ENCODE data around the gene VPS29.

DNA sequence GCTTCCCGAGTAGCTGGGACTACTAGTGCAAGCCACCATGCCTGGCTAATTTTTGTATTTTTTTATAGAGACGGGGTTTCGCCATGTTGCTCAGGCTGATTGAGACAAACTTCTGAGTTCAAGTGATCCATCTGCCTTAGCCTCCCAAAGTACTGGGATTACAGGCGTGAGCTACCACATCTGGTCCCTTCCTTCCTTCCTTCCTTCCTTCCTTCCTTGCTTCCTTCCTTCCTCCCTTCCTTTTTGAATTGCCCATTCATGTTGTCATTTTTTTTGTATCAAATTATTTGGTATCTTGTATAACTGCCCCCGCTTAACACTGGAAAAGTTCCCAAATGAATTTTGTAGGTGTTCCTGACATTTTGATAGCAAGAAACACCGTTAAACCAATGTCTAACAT is 11.9 kb upstream of the VPS29 start:
- TF ChIP-seq, protein P1, sequence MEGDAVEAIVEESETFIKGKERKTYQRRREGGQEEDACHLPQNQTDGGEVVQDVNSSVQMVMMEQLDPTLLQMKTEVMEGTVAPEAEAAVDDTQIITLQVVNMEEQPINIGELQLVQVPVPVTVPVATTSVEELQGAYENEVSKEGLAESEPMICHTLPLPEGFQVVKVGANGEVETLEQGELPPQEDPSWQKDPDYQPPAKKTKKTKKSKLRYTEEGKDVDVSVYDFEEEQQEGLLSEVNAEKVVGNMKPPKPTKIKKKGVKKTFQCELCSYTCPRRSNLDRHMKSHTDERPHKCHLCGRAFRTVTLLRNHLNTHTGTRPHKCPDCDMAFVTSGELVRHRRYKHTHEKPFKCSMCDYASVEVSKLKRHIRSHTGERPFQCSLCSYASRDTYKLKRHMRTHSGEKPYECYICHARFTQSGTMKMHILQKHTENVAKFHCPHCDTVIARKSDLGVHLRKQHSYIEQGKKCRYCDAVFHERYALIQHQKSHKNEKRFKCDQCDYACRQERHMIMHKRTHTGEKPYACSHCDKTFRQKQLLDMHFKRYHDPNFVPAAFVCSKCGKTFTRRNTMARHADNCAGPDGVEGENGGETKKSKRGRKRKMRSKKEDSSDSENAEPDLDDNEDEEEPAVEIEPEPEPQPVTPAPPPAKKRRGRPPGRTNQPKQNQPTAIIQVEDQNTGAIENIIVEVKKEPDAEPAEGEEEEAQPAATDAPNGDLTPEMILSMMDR (conservative IDR thresholded peaks at IDR 0.05; ENCODE audit: low read length): no peak
- no peak for TF ChIP-seq EZH2phosphoT487 (IDR thresholded peaks at IDR 0.05; ENCODE audit: borderline replicate concordance, low read depth, low read length)

Data from OCI-LY7 (cell line).